Astrocyte of the hippocampus (primary cell): ENCODE results near the gene MILR1.
A peak's percentile ranks its signal among the peaks of the same experiment; 100 is the strongest.

Source experiments
- DNase-seq: peaks from one replicate; pipeline ENCODE4 v3.0.0; 2011; ENCODE audit warnings: low read depth, low spot score

MILR1 gene

DNA sequence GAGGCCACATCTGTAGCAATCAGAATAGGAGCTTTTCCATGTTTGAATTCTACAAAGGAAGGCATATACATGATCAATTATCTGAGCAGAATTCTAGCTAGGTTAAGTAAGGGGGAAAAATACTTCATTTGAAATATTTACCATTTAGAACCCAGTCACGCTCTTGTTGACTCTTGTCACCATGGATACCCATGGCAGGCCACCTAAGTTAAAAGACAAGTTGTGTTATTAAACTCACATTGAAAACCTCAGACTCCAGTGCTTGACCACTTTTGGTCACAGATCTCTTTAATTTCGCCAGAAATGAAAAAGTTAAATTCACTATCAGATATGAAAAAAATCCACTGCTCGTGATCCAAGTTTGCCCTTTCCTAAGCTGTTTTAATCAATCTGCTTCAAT lies 53.1 kb downstream of the MILR1 start:
- peak; percentile 4 for DNase-seq

- DNase-seq, result peak; percentile 24
Observed at GRCh38 chr17:64502809-64503208, 53.9 kb downstream of the MILR1 start.

DNA sequence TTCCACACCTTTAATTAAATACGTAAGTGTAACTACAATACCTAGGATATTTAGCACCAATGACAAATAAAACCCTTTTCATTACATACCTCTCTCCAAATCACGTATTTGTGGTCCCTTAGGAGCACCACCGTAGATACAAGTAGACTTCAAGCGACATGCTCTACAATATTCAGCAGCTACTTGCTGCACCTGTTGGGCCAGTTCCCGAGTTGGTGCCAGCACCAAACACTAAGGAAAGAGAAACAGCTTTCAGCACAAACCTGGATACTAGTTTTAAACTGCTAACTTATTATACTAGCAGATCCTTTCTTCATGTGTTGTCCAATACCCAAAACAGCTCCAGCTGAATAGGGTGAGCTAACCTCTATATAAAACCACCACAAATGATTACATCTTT lies 54.4 kb downstream of the MILR1 start:
- no peak for DNase-seq

- DNase-seq, result no peak
Observed at GRCh38 chr17:64503821-64504768, 55.2 kb downstream of the MILR1 start.

GRCh38 chr17:64504769-64505339 lies 55.9 kb downstream of the MILR1 start:
- no peak for DNase-seq

- DNase-seq, result peak; percentile 95
Observed at GRCh38 chr17:64505340-64506200, 56.7 kb downstream of the MILR1 start.

DNA sequence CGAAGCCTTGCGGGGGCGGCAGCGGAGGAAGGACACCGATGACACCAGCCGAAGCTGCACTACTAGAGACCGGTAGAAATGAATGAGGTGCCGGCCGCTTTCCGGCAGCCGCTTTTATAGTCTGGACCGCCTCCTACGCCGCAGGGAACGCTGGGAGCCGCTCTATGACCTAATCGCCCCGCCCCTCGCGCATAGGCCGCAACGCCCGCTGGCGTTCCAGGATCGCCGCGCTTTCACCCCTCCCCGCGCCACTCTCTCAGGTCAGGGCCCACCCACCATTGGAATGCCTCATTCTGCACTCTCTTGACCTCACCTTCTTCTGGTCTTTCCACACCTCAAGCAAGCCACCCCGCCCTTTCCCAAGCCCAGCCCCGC lies 57.3 kb downstream of the MILR1 start, which contains the start of gene DDX5:
TSS of gene DDX5 (minus strand) at position 89 of the 375 bp plus-strand sequence. CDS start 170 bp downstream, outside the sequence.
- no peak for DNase-seq

DNA sequence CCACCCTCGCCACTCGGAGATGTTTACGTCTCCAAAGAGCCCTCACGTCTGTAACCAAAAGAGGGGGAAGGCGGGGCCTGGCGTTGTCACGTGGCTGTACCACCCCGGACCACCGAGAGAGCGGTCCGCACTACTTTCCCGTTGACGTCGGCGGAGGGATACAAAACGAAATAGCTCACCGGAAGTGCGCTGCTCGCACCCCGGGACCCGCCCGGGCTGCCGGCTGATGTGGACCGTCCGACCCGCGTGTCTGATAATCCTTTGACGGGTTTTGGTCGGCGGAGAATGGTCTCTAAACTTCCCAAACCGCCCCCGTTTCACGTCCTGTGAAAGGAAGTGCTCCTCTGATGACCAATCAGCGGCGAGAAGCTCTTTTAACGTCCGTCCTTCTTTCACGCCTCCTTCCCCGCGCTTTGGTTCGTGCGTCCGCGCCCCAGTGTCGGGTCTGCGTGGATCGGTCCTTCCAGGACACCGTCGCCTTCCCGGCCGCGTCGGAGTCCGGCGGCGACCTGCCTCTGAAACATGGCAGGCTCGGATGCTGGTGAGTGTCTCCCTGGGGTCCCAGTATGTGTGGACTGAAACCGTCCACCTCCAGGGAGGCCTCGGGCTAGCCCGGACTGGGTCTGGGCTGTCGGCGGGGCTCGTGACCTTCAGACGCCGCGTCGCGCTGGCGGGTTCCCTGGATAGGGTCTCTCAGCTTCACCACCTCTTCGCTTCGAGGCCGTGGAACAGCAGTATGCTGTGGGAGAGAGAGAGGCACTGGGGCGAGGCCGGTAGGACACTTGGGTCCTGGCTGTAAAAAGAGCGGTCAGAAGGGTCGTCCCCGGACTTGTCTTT lies 57.9 kb downstream of the MILR1 start, which contains the start of gene CEP95:
TSS of gene CEP95 (plus strand) at position 402 of the 837 bp plus-strand sequence. CDS start at position 523, 121 bp downstream.
- DNase-seq, result peak; percentile 99

DNA sequence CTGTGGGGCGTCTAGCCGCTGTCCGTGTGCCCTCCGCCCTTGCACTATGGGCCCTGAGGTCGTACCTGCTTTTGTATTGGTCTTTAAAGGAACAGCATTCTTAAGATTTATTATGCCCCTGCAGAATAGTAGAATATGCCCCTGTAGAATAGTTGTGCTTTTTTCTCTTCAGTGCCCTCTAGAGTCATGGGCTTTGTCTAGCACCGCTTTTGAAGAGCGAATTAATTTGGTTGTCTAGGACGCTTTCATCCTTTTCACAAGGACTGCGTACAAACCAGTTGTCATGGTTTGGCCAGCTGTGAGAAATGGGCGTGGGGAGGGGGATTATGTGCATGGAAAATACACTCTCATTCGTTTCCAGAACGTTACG lies 58.5 kb downstream of the MILR1 start:
- DNase-seq, result peak; percentile 83

- DNase-seq, result no peak
Observed at GRCh38 chr17:64508683-64509082, 59.8 kb downstream of the MILR1 start.

- DNase-seq, result no peak
Observed at GRCh38 chr17:64509179-64509578, 60.3 kb downstream of the MILR1 start.

DNA sequence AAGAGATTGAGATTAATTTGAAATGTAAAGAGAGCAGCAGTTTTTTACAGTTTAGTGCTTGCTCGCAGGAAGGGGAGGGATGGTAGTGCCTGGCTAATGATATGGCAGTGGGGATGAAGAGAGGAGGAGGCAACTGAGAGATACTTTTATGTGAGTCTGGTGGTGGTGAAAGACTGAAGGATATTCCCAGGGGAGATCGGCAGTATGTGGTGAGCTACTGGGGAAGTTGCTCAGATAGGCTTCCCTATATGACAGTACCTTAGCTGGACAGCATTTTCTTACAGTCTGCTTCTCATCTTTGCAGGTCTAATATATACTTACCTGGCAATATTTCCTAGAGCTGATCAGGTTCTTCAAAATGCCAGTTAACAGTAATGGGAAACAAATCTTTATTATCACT lies 66.5 kb downstream of the MILR1 start:
- DNase-seq, result no peak

DNA sequence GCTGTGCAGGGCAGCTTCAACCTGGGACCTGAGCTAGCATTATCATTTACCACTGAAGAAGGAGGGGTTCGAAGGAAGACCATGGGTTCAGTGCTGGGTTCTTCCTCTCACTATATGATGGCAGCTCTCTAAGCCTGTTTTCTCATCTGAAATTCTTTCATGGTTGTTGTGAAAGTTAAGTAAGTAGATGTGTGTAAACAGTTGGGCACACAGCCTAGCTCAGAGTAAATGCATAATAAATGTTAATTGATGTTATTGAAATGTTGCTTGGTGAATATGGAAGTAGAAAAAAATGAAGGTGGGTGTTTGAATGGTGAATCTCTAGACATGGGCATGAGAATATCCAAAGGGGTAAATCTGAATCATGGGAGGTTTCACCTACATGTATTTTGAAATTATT lies 66.9 kb downstream of the MILR1 start:
- DNase-seq, result no peak
